AG04449 (cell line): ENCODE data around the gene SPP1.
"Not testable (repeated sequence)": the region's sequence is repeated elsewhere in the genome, so short reads cannot be mapped to it uniquely, and the experiment has no call there.

ENCODE experiments used
- CTCF ChIA-PET: fragments of 350-600 bp; formaldehyde crosslinking; extraction: SDS; loops from one replicate; lab custom pipeline; 2021; ENCODE audit warnings: antibody characterized with exemption; lab: Yijun Ruan, JAX
- POLR2A ChIA-PET: fragments of 400-600, 350-600 bp; formaldehyde crosslinking; extraction: SDS; loops from one replicate; lab custom pipeline; 2020; ENCODE audit warnings: antibody characterized with exemption, inconsistent platforms; lab: Yijun Ruan, JAX
- DNase-seq: peaks from one replicate; pipeline ENCODE4 v3.0.0-alpha.2; 2010; ENCODE audit warnings: low read depth, low spot score
- H3K4me3 ChIP-seq: 2 replicates; pipeline ENCODE4 v1.5.1; 2011; ENCODE audit warnings: low read depth, mild to moderate bottlenecking, control low read depth, low read length
- TF ChIP-seq, protein P1 (sequence below): IDR thresholded peaks from one replicate; pipeline ENCODE4 v1.5.1; 2011; ENCODE audit warnings: mild to moderate bottlenecking, moderate library complexity, low read length, control low read depth, inconsistent platforms; ENCODE audit not compliant: insufficient read depth; ENCODE audit errors: missing control alignments

The SPP1 gene

DNA sequence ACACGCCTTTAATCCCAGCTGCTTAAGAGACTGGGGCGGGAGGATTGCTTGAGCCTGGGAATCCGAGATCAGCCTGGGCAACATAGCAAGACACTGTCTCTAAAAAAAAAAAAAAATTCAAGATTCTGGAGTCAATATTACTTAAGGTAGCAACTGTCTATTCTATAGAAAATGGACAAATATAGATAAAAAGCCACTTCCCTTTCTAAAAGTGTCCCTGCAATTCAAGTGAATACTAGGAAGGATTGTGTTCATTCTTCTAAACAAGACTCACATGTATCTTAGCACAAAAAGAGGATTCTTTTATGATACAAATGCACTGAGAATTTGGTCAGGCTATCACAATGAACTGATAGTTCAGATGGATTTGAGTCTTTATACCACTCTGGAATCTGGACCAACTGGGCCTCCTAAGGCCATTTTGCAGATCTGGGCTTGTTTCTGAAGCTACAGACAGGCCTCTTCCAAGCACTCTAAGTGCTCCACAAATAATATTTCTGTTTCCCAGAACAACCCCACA, 38.9 kb downstream of the SPP1 start:
- TF ChIP-seq, protein P1, sequence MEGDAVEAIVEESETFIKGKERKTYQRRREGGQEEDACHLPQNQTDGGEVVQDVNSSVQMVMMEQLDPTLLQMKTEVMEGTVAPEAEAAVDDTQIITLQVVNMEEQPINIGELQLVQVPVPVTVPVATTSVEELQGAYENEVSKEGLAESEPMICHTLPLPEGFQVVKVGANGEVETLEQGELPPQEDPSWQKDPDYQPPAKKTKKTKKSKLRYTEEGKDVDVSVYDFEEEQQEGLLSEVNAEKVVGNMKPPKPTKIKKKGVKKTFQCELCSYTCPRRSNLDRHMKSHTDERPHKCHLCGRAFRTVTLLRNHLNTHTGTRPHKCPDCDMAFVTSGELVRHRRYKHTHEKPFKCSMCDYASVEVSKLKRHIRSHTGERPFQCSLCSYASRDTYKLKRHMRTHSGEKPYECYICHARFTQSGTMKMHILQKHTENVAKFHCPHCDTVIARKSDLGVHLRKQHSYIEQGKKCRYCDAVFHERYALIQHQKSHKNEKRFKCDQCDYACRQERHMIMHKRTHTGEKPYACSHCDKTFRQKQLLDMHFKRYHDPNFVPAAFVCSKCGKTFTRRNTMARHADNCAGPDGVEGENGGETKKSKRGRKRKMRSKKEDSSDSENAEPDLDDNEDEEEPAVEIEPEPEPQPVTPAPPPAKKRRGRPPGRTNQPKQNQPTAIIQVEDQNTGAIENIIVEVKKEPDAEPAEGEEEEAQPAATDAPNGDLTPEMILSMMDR: no peak
- no peak for DNase-seq
- ChIA-PET CTCF (interaction anchor here (1.0 kb wide), 2 partner anchors 14 to 19 kb away, joined by 3 read pairs; no protein-coding TSS in a partner anchor), POLR2A (no interaction called here)
- no peak overlapping the region for H3K4me3 ChIP-seq

DNA sequence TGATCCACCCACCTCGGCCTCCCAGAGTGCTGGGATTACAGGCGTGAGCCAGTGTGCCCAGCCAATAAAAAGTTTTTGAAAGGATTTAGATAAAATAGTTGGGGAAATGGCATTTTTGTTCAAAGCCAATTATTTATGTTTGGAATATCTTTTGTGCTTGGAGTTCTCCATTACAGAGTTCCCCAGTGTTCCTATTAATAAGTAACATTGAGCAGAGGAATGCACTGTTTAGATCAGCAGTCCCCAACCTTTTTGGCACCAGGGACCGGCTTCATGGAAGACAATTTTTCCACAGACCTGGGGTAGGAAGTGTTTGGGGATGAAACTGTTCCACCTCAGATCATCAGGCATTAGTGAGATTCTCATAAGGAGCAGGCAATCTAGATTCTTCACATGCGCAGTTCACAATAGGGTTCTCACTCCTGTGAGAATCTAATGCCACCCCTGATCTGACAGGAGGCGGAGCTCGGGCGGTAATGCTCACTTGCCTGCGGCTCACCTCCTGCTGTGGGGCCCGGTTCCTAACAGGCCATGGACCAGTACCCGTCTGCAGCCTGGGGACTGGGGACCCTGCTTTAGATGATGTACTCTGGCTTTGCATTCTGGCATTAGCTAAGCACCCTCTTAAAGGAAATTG, 40.3 kb downstream of the SPP1 start:
- TF ChIP-seq, protein P1: no peak

DNA sequence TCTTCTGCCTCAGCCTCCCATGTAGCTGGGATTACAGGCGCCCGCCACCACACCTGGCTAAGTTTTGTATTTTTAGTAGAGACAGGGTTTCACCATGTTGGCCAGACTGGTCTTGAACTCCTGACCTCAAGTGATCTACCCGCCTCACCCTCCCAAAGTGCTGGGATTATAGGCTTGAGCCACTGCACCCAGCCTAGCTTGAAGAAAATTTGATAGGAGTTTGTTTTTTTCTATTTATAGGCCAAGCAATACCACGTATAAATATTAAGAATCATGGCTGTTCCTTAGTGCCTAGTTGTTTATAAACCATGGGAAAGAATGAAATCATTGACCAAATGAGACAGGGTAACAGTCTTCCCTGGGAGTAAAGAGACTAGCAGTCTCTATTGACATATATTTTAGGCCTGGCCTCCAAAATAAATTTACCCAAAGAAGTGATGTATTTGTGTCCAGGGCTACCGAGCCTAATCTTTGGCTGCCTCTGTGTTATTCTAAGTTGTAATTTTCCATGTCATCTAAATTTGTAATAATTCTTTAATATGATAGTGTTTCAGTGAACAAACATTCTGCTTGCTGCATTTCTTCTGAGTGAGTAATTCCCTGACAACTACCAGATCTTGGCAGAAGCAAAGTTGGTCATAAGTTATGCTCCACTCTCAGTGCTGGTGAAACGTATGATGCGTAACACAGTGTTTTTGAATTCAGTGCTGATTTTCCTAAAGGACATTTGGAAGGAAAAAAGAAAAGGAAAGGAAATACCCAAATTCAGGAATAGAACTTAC, 42.2 kb downstream of the SPP1 start:
- CTCF ChIA-PET: interaction anchor here (1.8 kb wide), 1 partner anchor 15 kb away, joined by 5 read pairs; no protein-coding TSS in a partner anchor
- no peak overlapping the region for H3K4me3 ChIP-seq
- TF ChIP-seq, protein P1: no peak
- peak; percentile 88 for DNase-seq
- POLR2A ChIA-PET: no interaction called here

More for the DNA sequence above, 40.3 kb downstream of the SPP1 start:
- H3K4me3 ChIP-seq: no peak overlapping the region
- DNase-seq: no peak
- ChIA-PET CTCF (no interaction called here), POLR2A (no interaction called here)

DNA sequence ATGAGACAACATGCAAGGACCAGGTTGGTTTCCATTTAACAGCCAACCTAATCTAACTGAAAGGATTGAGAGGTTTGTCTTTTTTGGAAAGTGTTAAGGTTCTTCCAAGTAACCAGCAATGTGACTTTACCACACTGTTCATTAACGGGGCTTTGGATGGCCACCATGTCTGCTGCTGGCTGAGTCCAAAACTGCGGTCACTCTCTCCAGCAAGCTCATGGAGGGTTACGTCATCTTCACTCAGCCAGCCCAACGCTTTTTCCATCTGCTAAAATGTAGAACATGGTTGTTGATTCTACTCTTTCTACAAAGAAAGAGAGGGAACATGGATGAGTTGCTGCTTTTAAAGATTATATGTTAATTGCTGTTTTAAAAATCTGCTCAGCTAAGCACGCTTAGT, 43.0 kb downstream of the SPP1 start:
- POLR2A ChIA-PET: no interaction called here
- TF ChIP-seq, protein P1: no peak
- no peak overlapping the region for H3K4me3 ChIP-seq
- DNase-seq: no peak
- CTCF ChIA-PET: no interaction called here

DNA sequence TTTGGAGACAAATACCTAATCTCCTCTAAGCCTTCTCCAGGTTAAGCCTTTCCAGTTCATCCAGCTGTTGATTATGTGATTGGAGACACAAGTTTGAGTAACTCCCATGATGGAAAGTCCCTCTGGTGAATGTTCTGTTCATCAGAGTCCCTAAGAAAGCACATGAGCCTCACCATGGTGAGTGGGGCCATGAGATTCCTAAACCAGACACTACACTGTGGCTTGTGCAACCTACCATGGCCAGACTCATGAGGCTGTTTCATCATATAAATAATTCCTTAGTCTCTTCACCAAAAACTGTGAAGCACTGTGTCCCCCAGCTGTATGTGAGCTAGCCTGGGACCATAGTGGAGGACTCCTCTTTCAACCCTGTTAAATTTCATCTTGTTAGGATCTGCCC, 46.3 kb downstream of the SPP1 start:
- H3K4me3 ChIP-seq: no peak overlapping the region
- TF ChIP-seq, protein P1: no peak
- ChIA-PET POLR2A (no interaction called here), CTCF (interaction anchor here (2.0 to 4.4 kb wide), 5 partner anchors 10 to 189 kb away, joined by 5 to 39 read pairs (median 6); no protein-coding TSS in a partner anchor)
- no peak for DNase-seq

DNA sequence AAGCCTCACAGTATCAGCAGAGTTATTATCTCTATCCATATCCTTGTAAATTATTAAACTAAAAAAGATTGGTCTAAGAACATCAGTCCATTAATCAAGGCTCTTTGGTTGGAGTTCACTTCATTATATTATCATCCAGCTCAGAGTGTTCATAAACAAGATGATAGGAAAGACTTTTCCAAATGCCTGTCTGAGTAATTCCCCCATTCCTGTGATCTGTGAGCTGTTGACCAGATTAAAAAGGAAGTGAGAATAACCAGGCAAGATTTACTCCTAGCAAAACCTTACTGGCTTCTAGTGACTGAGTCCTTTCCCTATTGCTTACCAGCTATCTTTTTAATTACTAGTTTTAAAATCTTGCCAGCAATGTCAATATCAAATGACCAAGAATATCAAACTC, 46.8 kb downstream of the SPP1 start:
- ChIA-PET CTCF (interaction anchor here (2.0 to 4.4 kb wide), 5 partner anchors 9 to 188 kb away, joined by 5 to 39 read pairs (median 6); no protein-coding TSS in a partner anchor), POLR2A (no interaction called here)

DNA sequence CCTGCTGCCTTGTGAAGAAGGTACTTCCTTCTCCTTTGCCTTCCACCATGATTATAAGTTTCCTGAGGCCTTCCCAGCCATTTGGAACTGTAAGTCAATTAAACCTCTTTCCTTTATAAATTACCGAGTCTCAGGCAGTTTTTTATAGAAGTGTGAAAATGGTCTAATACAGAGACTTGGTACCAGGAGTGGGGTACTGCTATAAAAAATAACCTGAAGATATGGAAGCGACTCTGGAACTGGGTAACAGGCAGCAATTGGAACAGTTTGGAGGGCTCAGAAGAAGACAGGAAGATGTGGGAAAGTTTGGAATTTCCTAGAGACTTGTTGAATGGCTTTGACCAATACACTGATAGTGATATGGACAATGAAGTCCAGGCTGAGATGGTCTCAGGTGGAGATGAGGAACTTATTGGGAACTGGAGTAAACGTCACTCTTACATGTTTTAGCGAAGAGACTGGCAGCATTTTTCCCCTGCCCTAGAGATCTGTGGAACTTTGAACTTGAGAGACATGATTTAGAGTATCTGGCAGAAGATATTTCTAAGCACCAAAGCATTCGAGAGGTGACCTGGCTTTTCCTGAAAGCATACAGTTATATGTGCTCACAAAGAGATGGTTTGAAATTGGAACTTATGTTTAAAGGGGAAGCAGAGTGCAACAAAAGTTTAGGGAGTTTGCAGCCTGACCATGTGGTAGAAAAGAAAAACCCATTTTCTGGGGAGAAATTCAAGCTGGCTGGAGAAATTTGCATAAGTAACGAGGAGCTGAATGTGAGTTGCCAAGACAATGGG, 50.6 kb downstream of the SPP1 start:
- H3K4me3 ChIP-seq, CTCF ChIA-PET, POLR2A ChIA-PET, DNase-seq: not testable (repeated sequence)

More for the DNA sequence above, 46.8 kb downstream of the SPP1 start:
- TF ChIP-seq, protein P1: no peak
- DNase-seq: no peak
- H3K4me3 ChIP-seq: no peak overlapping the region
